SH-SY5Y (cell line): Measurements from ENCODE around the gene ITSN1.

Experiments used
- GATA2 ChIP-seq: IDR thresholded peaks from 2 replicates; pipeline ENCODE4 v1.6.1; 2011; ENCODE audit warnings: mild to moderate bottlenecking, low read depth, low read length
- GATA3 ChIP-seq: IDR thresholded peaks from 2 replicates; pipeline ENCODE4 v1.6.1; 2011; ENCODE audit warnings: low read depth, mild to moderate bottlenecking, low read length, moderate library complexity

The ITSN1 gene

DNA sequence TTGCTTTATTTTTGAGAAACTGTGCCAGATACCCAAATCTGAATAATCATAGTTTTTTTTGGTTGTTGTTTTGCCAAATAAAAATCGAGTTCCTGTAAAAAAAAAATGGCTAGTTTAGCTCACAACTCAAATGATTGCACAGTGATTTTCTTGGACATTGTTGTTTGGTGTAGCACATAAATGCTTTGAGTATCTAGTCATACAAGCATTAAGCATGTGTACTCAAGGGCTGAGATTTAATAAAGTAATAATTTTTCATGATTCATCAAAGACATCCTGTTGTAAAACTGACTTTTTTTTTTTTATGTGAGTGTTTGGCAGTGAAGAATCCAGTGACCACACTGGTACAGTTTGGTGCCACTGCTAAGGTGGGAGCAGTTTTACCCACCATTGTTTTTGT is 18.8 kb downstream of the ITSN1 start:
- no peak for TF ChIP-seq GATA2
- no peak for TF ChIP-seq GATA3

DNA sequence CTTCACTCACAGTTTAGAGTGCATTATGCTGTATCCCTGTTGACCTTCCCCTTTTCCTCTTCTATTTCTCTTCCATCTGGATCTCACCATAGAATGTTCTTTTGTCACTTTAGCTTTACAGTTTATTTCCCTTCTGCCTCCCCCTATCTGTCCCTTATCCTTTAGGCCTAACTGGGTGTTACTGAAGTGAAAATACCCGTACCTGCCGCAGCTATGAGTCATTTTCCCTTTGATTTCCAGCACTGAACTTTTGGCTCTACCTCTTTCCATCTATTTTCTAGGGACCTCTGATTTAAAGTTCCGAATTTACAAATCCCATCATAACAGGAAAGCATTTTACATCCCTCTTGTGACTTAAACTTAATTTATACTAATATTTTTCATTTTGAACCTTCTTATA is 19.7 kb downstream of the ITSN1 start:
- TF ChIP-seq GATA3 (no peak), GATA2 (no peak)

DNA sequence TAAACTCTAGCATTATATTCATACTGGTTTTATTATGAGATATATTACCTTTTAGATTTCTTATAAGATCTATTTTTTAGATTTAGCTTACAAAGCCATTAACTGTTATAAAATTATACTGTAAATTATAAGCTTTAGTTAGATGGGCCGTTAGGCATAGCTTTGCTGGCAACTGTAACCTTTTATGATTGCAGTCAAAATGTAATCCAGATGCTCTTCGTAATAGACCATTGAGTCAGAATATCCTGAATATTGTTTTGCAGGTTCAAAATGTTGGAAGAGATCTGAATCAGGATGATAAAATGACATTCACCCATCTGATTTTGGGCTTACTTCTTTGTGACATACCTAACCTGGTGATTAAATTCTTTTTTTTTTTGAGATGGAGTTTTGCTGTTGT is 20.9 kb downstream of the ITSN1 start:
- no peak for TF ChIP-seq GATA3
- TF ChIP-seq GATA2: no peak

DNA sequence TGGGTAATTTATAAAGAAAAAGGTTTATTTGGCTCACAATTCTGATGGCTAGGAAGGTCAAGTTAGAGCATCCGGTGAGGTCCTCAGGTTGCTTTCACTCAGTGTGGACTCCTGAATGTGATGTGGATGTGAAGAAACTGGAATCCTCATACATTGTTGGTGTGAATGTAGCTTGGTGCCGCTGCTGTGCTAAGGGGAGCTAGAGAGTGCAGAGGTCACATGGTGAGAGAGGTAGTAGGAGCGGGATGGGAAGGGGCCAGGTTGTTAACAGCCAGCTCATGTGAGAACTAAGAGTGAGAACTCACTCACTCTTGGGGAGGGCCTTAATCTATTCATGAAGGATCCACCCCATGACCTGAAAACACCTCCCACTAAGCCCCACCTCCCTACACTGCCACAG is 21.8 kb downstream of the ITSN1 start:
- TF ChIP-seq GATA3: no peak
- no peak for TF ChIP-seq GATA2

DNA sequence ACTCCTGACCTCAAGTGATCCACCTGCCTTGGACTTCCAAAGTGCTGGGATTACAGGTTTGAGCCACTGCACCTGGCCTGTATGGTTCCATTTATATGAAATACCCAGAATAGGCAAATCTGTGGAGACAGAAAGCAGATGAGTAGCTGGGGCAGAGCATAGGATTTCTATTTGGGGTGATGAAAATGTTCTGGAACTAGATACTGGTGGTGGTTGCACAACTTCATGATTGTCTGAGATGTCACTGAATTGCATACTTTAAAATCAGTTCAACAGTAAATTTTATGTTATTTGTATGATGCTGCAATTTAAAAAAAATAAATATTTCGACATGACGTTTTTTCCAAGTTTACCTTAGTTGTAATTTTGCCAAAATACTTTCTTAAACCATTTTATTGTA is 23.9 kb downstream of the ITSN1 start:
- no peak for TF ChIP-seq GATA3
- TF ChIP-seq GATA2: no peak

DNA sequence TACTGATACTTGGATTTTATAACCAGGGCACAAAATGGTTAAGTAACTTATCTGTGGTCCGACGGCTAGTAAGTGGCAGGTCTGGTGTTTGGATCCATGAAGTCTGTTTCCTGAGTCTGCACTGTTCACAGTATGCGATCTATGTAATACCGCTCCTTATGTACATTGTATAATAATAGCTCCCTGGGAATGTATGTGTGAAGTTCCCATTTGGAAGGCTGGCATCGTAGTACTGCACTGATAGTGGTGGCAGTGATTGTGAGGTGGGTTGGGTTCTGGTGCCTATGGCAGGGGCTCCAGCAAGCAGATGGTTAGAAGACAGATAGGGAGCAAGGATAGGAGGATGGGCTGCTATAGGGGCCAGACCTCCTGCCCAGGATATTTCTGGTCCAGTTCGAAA is 25.3 kb downstream of the ITSN1 start:
- TF ChIP-seq GATA2 (no peak), GATA3 (no peak)

DNA sequence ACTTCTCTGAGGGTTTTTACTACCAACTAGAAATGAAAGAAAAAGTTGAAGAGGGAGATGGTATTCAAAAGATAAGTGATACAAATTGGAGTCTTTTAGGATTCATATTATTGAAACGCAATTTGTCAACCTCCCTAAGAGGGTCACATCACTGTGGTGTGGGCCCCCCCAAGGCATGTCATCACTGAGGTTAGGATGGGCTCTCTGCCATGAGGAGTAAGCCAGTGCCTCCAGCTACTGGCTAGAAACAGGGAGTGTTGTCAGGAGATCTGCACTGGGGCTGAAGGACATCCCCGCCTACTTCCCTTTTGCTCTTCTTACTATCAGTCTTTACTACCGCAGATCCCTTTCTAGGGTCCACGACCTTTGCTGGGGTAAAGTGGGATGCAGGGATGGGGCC is 25.9 kb downstream of the ITSN1 start:
- TF ChIP-seq GATA3: no peak
- TF ChIP-seq GATA2: no peak

DNA sequence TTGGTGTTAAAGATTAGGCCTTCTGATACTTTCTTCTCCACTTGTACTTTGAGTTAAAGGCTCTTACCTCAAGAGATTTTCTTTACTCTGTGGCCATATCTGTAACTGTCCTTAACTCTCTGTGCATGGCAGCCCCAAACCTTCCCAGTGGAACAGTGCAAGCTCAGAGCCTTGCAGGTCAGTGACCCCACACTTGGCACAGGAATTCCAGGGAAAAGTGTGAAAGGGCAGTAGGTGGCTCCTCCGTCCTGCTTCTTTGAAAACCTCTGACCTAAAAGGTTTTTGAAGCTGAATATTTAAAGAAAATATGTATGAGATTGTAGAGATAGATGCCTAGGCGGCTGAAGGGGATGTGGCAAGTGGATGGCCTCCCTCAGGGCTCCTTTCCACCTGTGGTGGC is 26.3 kb downstream of the ITSN1 start:
- TF ChIP-seq GATA3 (no peak), GATA2 (no peak)

DNA sequence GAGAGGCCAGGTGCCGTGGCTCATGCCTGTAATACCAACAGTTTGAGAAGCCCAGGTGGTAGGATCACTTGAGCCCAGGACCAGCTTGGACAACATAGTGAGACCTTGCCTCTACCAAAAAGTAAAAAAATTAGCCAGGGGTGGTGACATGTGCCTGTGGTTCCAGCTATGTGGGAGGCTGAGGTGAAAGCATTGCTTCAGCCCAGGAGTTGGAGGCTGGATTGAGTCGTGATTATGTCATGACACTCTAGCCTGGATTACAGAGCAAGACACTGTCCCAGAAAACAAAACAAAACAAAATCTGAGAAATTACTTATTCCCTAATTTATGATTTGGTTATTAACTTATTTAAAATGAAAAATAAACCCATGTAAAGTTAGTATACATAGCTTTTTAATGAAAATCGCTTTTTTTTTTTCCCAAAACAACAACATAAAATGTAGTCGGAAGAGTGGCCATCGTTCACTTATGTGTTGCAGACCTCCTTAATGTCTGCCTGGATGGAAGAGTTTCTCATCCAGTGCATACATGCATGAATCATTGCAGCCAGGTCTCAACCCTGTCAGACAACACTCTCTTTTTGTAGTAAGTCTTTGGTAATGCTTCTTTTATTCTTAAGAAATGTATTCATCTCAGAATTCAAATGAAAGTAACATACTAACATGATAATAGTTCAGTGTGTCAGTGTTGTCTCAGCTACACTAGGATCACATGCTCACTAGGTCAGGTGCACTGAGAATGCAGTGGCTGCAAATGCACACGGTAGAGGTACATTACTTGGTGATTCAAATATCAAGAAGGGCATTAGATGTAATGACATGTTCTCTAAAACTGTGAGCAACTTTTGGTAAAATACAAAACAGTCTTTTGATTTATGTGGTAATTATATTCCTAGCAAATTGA is 28.0 kb downstream of the ITSN1 start:
- TF ChIP-seq GATA2: no peak
- no peak for TF ChIP-seq GATA3

DNA sequence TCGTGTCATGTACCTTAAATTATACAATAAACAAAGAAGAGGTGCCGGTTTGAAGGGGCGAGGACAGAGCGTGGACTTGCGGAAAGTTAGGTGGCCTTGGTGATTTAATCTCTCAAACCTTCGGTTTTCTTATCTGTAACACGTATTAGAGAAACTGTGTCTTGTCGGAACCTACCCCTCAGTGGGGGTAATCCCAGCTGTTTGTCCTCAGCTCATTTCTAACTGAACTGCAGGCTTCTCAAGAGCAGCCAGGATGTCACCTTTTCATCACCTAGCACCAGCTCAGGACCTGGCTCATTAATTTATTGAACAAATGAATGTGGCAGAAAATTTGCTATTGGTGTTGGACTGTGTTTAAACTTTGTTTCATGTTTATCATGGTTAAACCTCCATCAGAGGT is 31.2 kb downstream of the ITSN1 start:
- TF ChIP-seq GATA3 (no peak), GATA2 (no peak)

DNA sequence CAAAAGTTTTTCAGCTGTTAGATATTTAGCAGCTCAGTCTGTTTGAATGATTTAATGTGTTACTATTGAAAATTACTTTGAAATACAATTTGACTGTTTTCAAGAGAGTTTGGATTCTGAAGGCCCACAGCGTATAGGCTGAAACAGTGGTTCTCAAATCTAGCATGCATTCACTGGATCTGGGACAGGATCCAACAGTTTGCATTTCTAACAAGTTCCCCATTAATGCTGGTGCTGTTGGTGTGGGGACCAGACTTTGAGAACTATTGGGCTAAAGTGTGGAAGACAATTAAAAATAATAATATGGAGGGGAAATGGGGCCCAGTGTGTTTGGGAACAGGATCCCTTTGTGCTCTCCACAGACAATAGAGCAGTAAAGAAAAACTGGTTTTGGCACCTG is 31.9 kb downstream of the ITSN1 start:
- TF ChIP-seq GATA2 (no peak), GATA3 (no peak)

DNA sequence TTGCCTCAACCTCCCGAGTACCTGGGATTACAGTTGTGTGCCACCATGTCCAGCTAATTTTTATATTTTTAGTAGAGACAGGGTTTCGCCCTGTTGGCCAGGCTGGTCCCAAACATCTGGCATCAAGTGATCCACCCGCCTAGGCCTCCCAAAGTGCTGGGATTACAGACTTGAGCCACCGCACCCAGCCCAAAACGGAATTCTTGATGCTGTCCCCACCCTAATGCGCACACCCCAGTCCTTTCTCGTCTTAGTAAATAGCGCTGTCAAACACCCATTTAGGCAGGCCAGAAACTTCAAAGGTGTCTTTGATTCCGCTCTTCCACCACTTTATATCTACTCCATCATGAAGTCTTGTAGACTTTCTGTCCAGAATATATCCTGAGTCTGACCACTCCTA is 35.1 kb downstream of the ITSN1 start:
- TF ChIP-seq GATA3: no peak
- no peak for TF ChIP-seq GATA2

DNA sequence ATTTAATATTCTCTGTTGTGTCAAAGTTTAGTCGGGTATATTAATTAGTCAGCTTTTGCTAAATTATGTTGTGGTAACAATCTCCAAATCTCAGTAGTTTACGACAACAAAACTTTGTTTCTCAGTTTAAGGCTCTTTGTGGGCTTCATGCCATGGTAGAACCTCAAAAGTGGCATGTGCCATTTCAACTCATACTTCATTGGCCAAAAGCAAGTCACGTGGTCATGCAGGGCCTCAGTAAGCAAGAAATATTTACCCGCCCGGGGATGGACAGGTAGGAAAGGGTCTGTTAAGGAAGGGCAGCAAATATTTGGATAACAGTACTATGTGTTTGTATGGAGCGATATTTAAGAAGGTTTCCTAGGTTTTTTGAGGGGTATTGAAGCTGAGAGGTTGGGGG is 38.6 kb downstream of the ITSN1 start:
- TF ChIP-seq GATA3: no peak
- no peak for TF ChIP-seq GATA2

DNA sequence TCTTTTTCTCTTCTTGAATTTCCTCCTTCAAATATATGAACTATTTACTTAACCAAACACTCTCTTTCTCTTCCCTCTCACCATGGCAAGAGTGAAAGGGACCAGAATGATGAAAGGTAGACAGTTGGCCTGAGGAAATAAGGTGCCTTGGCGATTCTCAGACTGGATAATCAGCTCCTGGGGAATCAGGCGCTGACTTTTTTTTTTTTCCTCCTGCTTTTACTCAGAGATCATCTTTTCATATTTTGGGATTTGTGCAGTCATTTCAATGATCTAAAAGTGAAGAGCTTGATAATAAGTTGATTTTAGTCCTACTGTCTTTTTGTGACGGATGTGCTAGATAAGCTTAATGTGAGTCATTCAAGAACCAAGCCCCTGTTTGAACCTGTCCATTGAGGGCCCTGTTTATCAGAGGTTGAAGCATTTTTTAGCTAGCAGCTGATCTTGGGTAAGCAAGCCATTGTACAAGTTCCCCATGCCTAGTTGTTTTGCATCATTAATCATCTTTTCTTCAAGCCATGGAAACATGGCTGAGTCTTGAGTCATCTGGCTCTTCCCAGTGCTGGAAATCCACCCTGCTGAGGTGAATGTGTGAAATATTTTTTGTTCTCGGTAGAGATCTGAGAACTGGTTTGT is 40.8 kb downstream of the ITSN1 start:
- TF ChIP-seq GATA2: no peak
- no peak for TF ChIP-seq GATA3

DNA sequence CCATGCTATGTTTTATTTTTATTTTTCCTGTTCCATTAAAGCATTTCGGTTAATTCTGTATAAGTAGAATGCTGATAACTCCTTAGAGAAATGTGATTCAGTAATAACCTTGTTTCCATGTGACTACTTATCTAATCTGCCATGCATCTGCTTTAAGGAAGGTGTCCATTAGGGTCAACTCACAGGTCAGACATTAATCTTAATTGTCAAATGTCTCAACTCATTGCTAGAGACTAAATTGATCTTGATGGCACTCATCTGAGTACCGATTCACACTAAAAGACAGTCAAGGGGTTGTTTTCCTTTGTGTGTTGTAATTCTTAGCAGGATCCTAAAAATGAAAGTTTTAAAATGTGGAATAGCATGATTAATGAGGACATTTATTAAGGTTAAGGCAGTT is 41.8 kb downstream of the ITSN1 start:
- TF ChIP-seq GATA2 (no peak), GATA3 (no peak)
